DND-41 (cell line): ENCODE measurements around the gene HNRNPLL.
A peak's percentile ranks its signal among the peaks of the same experiment; 100 is the strongest.

Source experiments
- ATAC-seq: fragments of 200-7000 bp; cut with Tn5 transposase; 3 replicates; pipeline ENCODE4 v1.9.1; 2021; ENCODE audit warnings: low read depth; ENCODE audit not compliant: insufficient read depth
- DNase-seq: peaks from one replicate; pipeline ENCODE4 v3.0.0-alpha.2; 2020
- H2AFZ ChIP-seq: 2 replicates; pipeline ENCODE4 v1.6.0; 2012; ENCODE audit warnings: low read depth, low read length
- H3K27ac ChIP-seq: 2 replicates; pipeline ENCODE4 v1.5.1; 2012; ENCODE audit warnings: low read length, inconsistent platforms
- H3K27me3 ChIP-seq: fragments of 200-600 bp; sonication (generic); 2 replicates; pipeline ENCODE4 v1.6.0; 2012; ENCODE audit warnings: low read length, mild to moderate bottlenecking, inconsistent platforms; ENCODE audit not compliant: insufficient read depth, poor library complexity
- H3K36me3 ChIP-seq: 2 replicates; pipeline ENCODE4 v1.5.1; 2012; ENCODE audit warnings: low read length, inconsistent platforms; ENCODE audit not compliant: insufficient read depth
- H3K4me1 ChIP-seq: 2 replicates; pipeline ENCODE4 v1.5.1; 2012; ENCODE audit warnings: mild to moderate bottlenecking, low read length; ENCODE audit not compliant: insufficient read depth
- H3K4me2 ChIP-seq: 2 replicates; pipeline ENCODE4 v1.6.0; 2012; ENCODE audit warnings: mild to moderate bottlenecking, moderate library complexity, low read length, inconsistent platforms; ENCODE audit not compliant: insufficient read depth
- H3K4me3 ChIP-seq, 2 experiments: fragments of 200-600 bp in 1 of 2; shearing (Covaris generic) in 1 of 2; 2 replicates each; pipeline ENCODE4 v1.5.1; 2012 to 2016; ENCODE audit warnings: inconsistent platforms in 2 of 2, low read length in 2 of 2, mild to moderate bottlenecking in 2 of 2, low read depth in 1 of 2, moderate library complexity in 1 of 2
- H3K79me2 ChIP-seq: 2 replicates; pipeline ENCODE4 v1.6.0; 2012; ENCODE audit warnings: low read length, inconsistent platforms; ENCODE audit not compliant: insufficient read depth
- H3K9ac ChIP-seq: 2 replicates; pipeline ENCODE4 v1.6.0; 2012; ENCODE audit warnings: low read depth, mild to moderate bottlenecking, inconsistent platforms, low read length, moderate library complexity
- H3K9me3 ChIP-seq: 2 replicates; pipeline ENCODE4 v1.5.1; 2012; ENCODE audit warnings: low read length, moderate library complexity, mild to moderate bottlenecking, inconsistent platforms; ENCODE audit not compliant: insufficient read depth, severe bottlenecking
- H4K20me1 ChIP-seq: 2 replicates; pipeline ENCODE4 v1.6.0; 2012; ENCODE audit warnings: low read length; ENCODE audit not compliant: insufficient read depth
- EZH2 ChIP-seq: IDR thresholded peaks from 3 replicates; pipeline ENCODE4 v1.6.1; 2012; ENCODE audit warnings: borderline replicate concordance, low read depth, mild to moderate bottlenecking, moderate library complexity, low read length, inconsistent platforms; ENCODE audit not compliant: severe bottlenecking
- TF ChIP-seq, protein P1 (sequence below): IDR thresholded peaks from 2 replicates; pipeline ENCODE4 v1.5.1; 2012; ENCODE audit warnings: borderline replicate concordance, low read length, moderate library complexity, mild to moderate bottlenecking; ENCODE audit not compliant: poor library complexity, severe bottlenecking; ENCODE audit errors: extremely low read depth

HNRNPLL gene

DNA sequence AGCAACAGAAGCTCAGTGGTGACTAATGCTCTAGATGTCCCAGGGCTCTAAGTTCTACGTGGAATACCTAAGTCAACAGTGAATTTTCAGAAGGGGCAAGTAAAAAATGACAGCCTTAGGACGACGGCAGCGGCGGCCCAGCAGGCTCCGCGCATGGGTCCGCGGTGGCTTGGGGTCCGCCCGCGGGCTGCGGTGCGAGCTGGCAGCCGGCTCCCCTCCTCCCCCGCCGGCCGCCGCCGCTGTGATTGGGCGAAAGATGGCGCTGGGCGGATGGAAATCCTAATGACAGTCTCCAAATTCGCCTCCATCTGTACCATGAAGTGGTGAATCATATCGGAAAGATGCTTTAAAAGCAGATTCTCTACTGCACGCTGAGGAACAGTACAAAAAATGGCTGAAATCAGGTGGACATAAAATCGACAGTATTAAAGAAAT lies 74.7 kb downstream of the HNRNPLL start:
- peak overlapping the region; percentile 37; the same call in 1 of the 2 replicates for H3K4me2 ChIP-seq
- H3K9ac ChIP-seq: no peak overlapping the region
- peaks cover 3% of the 10 kb centered on the region; the same call in 1 of the 2 replicates for H3K4me1 ChIP-seq
- no peaks in the 10 kb centered on the region for H3K9me3 ChIP-seq
- H3K4me3 ChIP-seq: no peak overlapping the region
- DNase-seq: no peak
- H4K20me1 ChIP-seq: no peaks in the 10 kb centered on the region
- no peak overlapping the region; the same call in 1 of the 2 replicates for H2AFZ ChIP-seq
- H3K36me3 ChIP-seq: no peaks in the 10 kb centered on the region
- no peak overlapping the region for H3K27ac ChIP-seq
- peaks cover 9% of the 10 kb centered on the region for H3K27me3 ChIP-seq
- ATAC-seq: peak; percentile 51
- H3K79me2 ChIP-seq: no peaks in the 10 kb centered on the region
- TF ChIP-seq EZH2: peak; percentile 57
- TF ChIP-seq, protein P1, sequence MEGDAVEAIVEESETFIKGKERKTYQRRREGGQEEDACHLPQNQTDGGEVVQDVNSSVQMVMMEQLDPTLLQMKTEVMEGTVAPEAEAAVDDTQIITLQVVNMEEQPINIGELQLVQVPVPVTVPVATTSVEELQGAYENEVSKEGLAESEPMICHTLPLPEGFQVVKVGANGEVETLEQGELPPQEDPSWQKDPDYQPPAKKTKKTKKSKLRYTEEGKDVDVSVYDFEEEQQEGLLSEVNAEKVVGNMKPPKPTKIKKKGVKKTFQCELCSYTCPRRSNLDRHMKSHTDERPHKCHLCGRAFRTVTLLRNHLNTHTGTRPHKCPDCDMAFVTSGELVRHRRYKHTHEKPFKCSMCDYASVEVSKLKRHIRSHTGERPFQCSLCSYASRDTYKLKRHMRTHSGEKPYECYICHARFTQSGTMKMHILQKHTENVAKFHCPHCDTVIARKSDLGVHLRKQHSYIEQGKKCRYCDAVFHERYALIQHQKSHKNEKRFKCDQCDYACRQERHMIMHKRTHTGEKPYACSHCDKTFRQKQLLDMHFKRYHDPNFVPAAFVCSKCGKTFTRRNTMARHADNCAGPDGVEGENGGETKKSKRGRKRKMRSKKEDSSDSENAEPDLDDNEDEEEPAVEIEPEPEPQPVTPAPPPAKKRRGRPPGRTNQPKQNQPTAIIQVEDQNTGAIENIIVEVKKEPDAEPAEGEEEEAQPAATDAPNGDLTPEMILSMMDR: no peak

GRCh38 chr2:38527338-38528007 lies 75.3 kb downstream of the HNRNPLL start:
- no peak overlapping the region for H3K9ac ChIP-seq

GRCh38 chr2:38526195-38526594 lies 76.5 kb downstream of the HNRNPLL start:
- ATAC-seq: no peak
- no peak for DNase-seq
- H3K27ac ChIP-seq: no peak overlapping the region
- no peak overlapping the region for H2AFZ ChIP-seq
- no peaks in the 10 kb centered on the region for H3K79me2 ChIP-seq
- no peak overlapping the region for H3K9ac ChIP-seq
- no peak overlapping the region for H3K4me3 ChIP-seq
- no peaks in the 10 kb centered on the region for H3K9me3 ChIP-seq
- H3K27me3 ChIP-seq: peaks cover 9% of the 10 kb centered on the region
- H3K4me1 ChIP-seq: peaks cover 3% of the 10 kb centered on the region; the same call in 1 of the 2 replicates
- no peak overlapping the region for H3K4me2 ChIP-seq
- H3K36me3 ChIP-seq: no peaks in the 10 kb centered on the region
- TF ChIP-seq, protein P1: no peak
- no peak for TF ChIP-seq EZH2
- no peaks in the 10 kb centered on the region for H4K20me1 ChIP-seq

More at GRCh38 chr2:38527338-38528007, 75.3 kb downstream of the HNRNPLL start:
- H2AFZ ChIP-seq: no peak overlapping the region
- TF ChIP-seq, protein P1: no peak
- TF ChIP-seq EZH2: no peak
- ATAC-seq (no peak), DNase-seq (no peak)
- no peak overlapping the region for H3K4me3 ChIP-seq
- H3K4me1 ChIP-seq: peaks cover 3% of the 10 kb centered on the region; the same call in 1 of the 2 replicates
- peak overlapping the region; percentile 37; the same call in 1 of the 2 replicates for H3K4me2 ChIP-seq
- H3K36me3 ChIP-seq: no peaks in the 10 kb centered on the region
- H3K9me3 ChIP-seq: no peaks in the 10 kb centered on the region
- H3K79me2 ChIP-seq: no peaks in the 10 kb centered on the region
- H3K27ac ChIP-seq: no peak overlapping the region
- peaks cover 9% of the 10 kb centered on the region for H3K27me3 ChIP-seq
- H4K20me1 ChIP-seq: no peaks in the 10 kb centered on the region
